IMR-90 (cell line): Measurements from ENCODE around the gene EDIL3. TPM values are rescaled to one million over a fixed set of nuclear protein-coding genes. Genes with fewer than 3 reads are reported as not detected.

Source experiments
- ATAC-seq: fragments of 200-7000 bp; cut with Tn5 transposase; 2 replicates; pipeline ENCODE4 v1.9.1; 2020; ENCODE audit warnings: low read depth, mild to moderate bottlenecking, moderate library complexity
- BruUV-seq: library from RNA; stranded (reverse); fragments of 400-500 nt; replicated peaks from 2 replicates; lab custom pipeline; 2021; lab: Mats Ljungman, UMichigan
- CTCF ChIA-PET: fragments of 300-600 bp; formaldehyde crosslinking; extraction: SDS; loops from one replicate; lab custom pipeline; 2021; ENCODE audit warnings: antibody characterized with exemption; lab: Yijun Ruan, JAX
- POLR2A ChIA-PET: fragments of 300-600 bp; sonication (Branson Sonifier 250); formaldehyde crosslinking; loops from one replicate; lab custom pipeline; 2022; ENCODE audit warnings: antibody characterized with exemption; ENCODE audit not compliant: unreplicated experiment; lab: Charles Lee
- DNase-seq: peaks from one replicate; pipeline ENCODE4 v3.0.0; 2013
- H2AFZ ChIP-seq: replicated peaks from 2 replicates; pipeline ENCODE3; 2013; ENCODE audit warnings: low read length, mild to moderate bottlenecking; ENCODE audit not compliant: poor library complexity
- H2AK5ac ChIP-seq: 2 replicates; pipeline ENCODE4 v1.6.1; 2013; ENCODE audit warnings: low read depth, low read length, inconsistent platforms
- H2AK9ac ChIP-seq: replicated peaks from 2 replicates; pipeline ENCODE3; 2013; ENCODE audit warnings: mild to moderate bottlenecking, low read depth, low read length, moderate library complexity; ENCODE audit not compliant: poor library complexity
- H2BK120ac ChIP-seq: 2 replicates; pipeline ENCODE4 v1.6.1; 2013; ENCODE audit warnings: low read depth, low read length, inconsistent platforms
- H2BK15ac ChIP-seq: 3 replicates; pipeline ENCODE4 v1.6.1; 2013; ENCODE audit warnings: low read depth, low read length, inconsistent platforms
- H2BK20ac ChIP-seq: 2 replicates; pipeline ENCODE4 v1.6.1; 2013; ENCODE audit warnings: low read depth, mild to moderate bottlenecking, inconsistent platforms, low read length, moderate library complexity
- H2BK5ac ChIP-seq: 2 replicates; pipeline ENCODE4 v1.6.1; 2013; ENCODE audit warnings: mild to moderate bottlenecking, low read depth, low read length, inconsistent platforms; ENCODE audit not compliant: poor library complexity, severe bottlenecking
- H3K14ac ChIP-seq: replicated peaks from 2 replicates; pipeline ENCODE4 v1.6.1; 2013; ENCODE audit warnings: low read depth, low read length, inconsistent platforms
- H3K18ac ChIP-seq: 2 replicates; pipeline ENCODE4 v1.6.1; 2013; ENCODE audit warnings: low read depth, low read length, control low read depth
- H3K23ac ChIP-seq: 2 replicates; pipeline ENCODE4 v1.6.1; 2013; ENCODE audit warnings: low read depth, low read length, inconsistent platforms
- H3K27ac ChIP-seq: 2 replicates; pipeline ENCODE4 v1.5.1; 2013; ENCODE audit warnings: mild to moderate bottlenecking, control low read depth, low read length; ENCODE audit not compliant: insufficient read depth
- H3K27me3 ChIP-seq: 2 replicates; pipeline ENCODE4 v1.6.1; 2013; ENCODE audit warnings: low read length; ENCODE audit not compliant: control insufficient read depth, insufficient read depth
- H3K36me3 ChIP-seq: 2 replicates; pipeline ENCODE4 v1.6.1; 2013; ENCODE audit warnings: low read length, mixed read lengths; ENCODE audit not compliant: control insufficient read depth, insufficient read depth
- H3K4ac ChIP-seq: 2 replicates; pipeline ENCODE4 v1.6.1; 2013; ENCODE audit warnings: low read depth, low read length, inconsistent platforms
- H3K4me1 ChIP-seq: 2 replicates; pipeline ENCODE4 v1.6.1; 2013; ENCODE audit warnings: low read length, mixed read lengths; ENCODE audit not compliant: control insufficient read depth, insufficient read depth
- H3K4me2 ChIP-seq: 2 replicates; pipeline ENCODE4 v1.6.1; 2013; ENCODE audit warnings: low read depth, mild to moderate bottlenecking, control low read depth, low read length, moderate library complexity
- H3K4me3 ChIP-seq: 2 replicates; pipeline ENCODE4 v1.5.1; 2013; ENCODE audit warnings: low read depth, mild to moderate bottlenecking, control low read depth, low read length, moderate library complexity; ENCODE audit not compliant: insufficient read depth
- H3K56ac ChIP-seq: 2 replicates; pipeline ENCODE4 v1.6.1; 2013; ENCODE audit warnings: low read length, inconsistent platforms; ENCODE audit not compliant: insufficient read depth; ENCODE audit errors: extremely low read depth
- H3K79me1 ChIP-seq, 2 experiments: 2 replicates each; pipeline ENCODE4 v1.6.1; 2013; ENCODE audit warnings: low read length in 2 of 2, inconsistent platforms in 1 of 2, low read depth in 1 of 2
- H3K9ac ChIP-seq: 2 replicates; pipeline ENCODE4 v1.6.1; 2013; ENCODE audit warnings: low read depth, low read length, control low read depth
- H3K9me1 ChIP-seq: 2 replicates; pipeline ENCODE4 v1.6.1; 2013; ENCODE audit warnings: low read length, inconsistent platforms; ENCODE audit not compliant: insufficient read depth
- H3K9me3 ChIP-seq: 2 replicates; pipeline ENCODE4 v1.6.1; 2013; ENCODE audit warnings: low read length; ENCODE audit not compliant: control insufficient read depth, insufficient read depth
- H4K20me1 ChIP-seq: 2 replicates; pipeline ENCODE4 v1.6.1; 2013; ENCODE audit warnings: low read length, inconsistent platforms; ENCODE audit not compliant: insufficient read depth
- H4K5ac ChIP-seq: 2 replicates; pipeline ENCODE4 v1.6.1; 2013; ENCODE audit warnings: mild to moderate bottlenecking, low read depth, low read length, control low read depth
- H4K8ac ChIP-seq, 2 experiments: 2 replicates each; pipeline ENCODE4 v1.6.1; 2013; ENCODE audit warnings: low read depth in 2 of 2, low read length in 2 of 2, control low read depth in 1 of 2, inconsistent platforms in 1 of 2
- H4K91ac ChIP-seq: 2 replicates; pipeline ENCODE4 v1.6.1; 2013; ENCODE audit warnings: low read depth, low read length, inconsistent platforms; ENCODE audit not compliant: insufficient read depth
- ELK1 ChIP-seq: fragments of 150-350 bp; IDR thresholded peaks from 2 replicates; pipeline ENCODE4 v1.6.1; 2016; ENCODE audit warnings: low read depth, mild to moderate bottlenecking, low read length, moderate library complexity, borderline replicate concordance
- MAZ ChIP-seq: IDR thresholded peaks from 2 replicates; pipeline ENCODE4 v1.6.1; 2012; ENCODE audit warnings: low read depth, mild to moderate bottlenecking, low read length, improper control_type of control experiment, moderate library complexity, borderline replicate concordance
- NFE2L2 ChIP-seq: fragments of 150-350 bp; IDR thresholded peaks from 2 replicates; pipeline ENCODE4 v1.6.1; 2016; ENCODE audit warnings: low read depth, mild to moderate bottlenecking, low read length
- RCOR1 ChIP-seq: IDR thresholded peaks from 2 replicates; pipeline ENCODE4 v1.6.1; 2012; ENCODE audit warnings: mild to moderate bottlenecking, low read length, improper control_type of control experiment; ENCODE audit not compliant: insufficient replicate concordance
- WGBS, 2 experiments: methylation state at CpG; one replicate each; pipeline versions ENCODE4 v1.1.5 to v1.1.7; 2013; ENCODE audit warnings: missing lambda C conversion rate in 2 of 2; ENCODE audit not compliant: insufficient read length in 1 of 2; ENCODE audit errors: extremely low coverage in 2 of 2; 5-methylcytosine and 5-hydroxymethylcytosine counted together
- dilution Hi-C: fragments of 300-500 bp; cut with HindIII; formaldehyde crosslinking; loops from one replicate; pipeline ENCODE4 v1.14.3; 2018; ENCODE audit warnings: low sequenced_read_pairs; ENCODE audit not compliant: unreplicated experiment
- in situ Hi-C: fragments of 300-500 bp; cut with MboI; formaldehyde crosslinking; loops from 3 replicates; pipeline ENCODE4 v1.14.3; 2019; ENCODE audit warnings: low sequenced_read_pairs, inconsistent platforms, mixed read lengths
- intact Hi-C: fragments of 100-400 bp; cut with micrococcal nuclease; formaldehyde crosslinking; loops from 2 replicates; pipeline ENCODE4 v1.10.0; 2022
- polyA plus RNA-seq, 3 experiments: library from polyadenylated mRNA; depleted of rRNA; stranded (reverse); fragments of >200 nt; gene quantifications; 2 replicates each; pipeline ENCODE4 v1.2.3, GENCODE V29; 2012; ENCODE audit warnings: low replicate concordance in 1 of 3
- total RNA-seq: library from RNA; depleted of rRNA; stranded (reverse); fragments of >200 nt; gene quantifications from 2 replicates; pipeline ENCODE4 v1.2.3, GENCODE V29; 2012

The EDIL3 gene
- total and polyA plus RNA-seq, 2 of the 4 experiments (the other 2 are of a cell fraction) = 55.5 to 82.8 TPM

- no CpG with 5 or more reads among the region's 1 CpG for WGBS, 2 experiments
- CTCF ChIA-PET = no interaction called here
Observed at GRCh38 chr5:84213861-84214260, 170.8 kb downstream of the EDIL3 start.

More at GRCh38 chr5:84213861-84214260, 170.8 kb downstream of the EDIL3 start:
- no peak overlapping the region for H2AK5ac ChIP-seq
- dilution Hi-C loops (no loop called here), intact Hi-C loops (no loop called here), in situ Hi-C loops (no loop called here)
- peaks cover 6% of the 10 kb centered on the region for H3K9me1 ChIP-seq
- no peak overlapping the region for H3K9ac ChIP-seq
- TF ChIP-seq ELK1 = no peak
- TF ChIP-seq NFE2L2 = no peak
- no peak for TF ChIP-seq MAZ
- no peak for TF ChIP-seq RCOR1
- ATAC-seq (no peak), DNase-seq (no peak)
- H2BK120ac ChIP-seq = no peak overlapping the region
- H3K23ac ChIP-seq = no peak overlapping the region
- H3K36me3 ChIP-seq = no peaks in the 10 kb centered on the region
- peaks cover 8 to 9% of the 10 kb centered on the region in 2 experiments; a peak in 2 of 4 replicates for H3K79me1 ChIP-seq
- H2BK5ac ChIP-seq = no peak overlapping the region
- H3K4ac ChIP-seq = no peak overlapping the region
- no peak overlapping the region for H3K4me2 ChIP-seq
- no peak overlapping the region for H2AFZ ChIP-seq
- H2AK9ac ChIP-seq = no peak overlapping the region
- H4K91ac ChIP-seq = no peak overlapping the region
- no peaks in the 10 kb centered on the region for H3K27me3 ChIP-seq
- no peaks in the 10 kb centered on the region for H3K4me1 ChIP-seq
- no TSS peak for BruUV-seq
- H2BK20ac ChIP-seq = no peak overlapping the region
- H2BK15ac ChIP-seq = no peak overlapping the region
- H4K20me1 ChIP-seq = no peaks in the 10 kb centered on the region
- no peaks in the 10 kb centered on the region for H3K9me3 ChIP-seq
- H3K18ac ChIP-seq = no peak overlapping the region
- H3K27ac ChIP-seq = no peak overlapping the region
- no peak overlapping the region for H4K8ac ChIP-seq
- no peak overlapping the region for H3K4me3 ChIP-seq
- H3K14ac ChIP-seq = no peak overlapping the region
- no peak overlapping the region for H4K5ac ChIP-seq
- POLR2A ChIA-PET = no interaction called here
- H3K56ac ChIP-seq = no peak overlapping the region
